NCI-H128 (cell line): ENCODE results near the gene ZNF101.
A peak's percentile ranks its signal among the peaks of the same experiment; 100 is the strongest.

Experiments
- DNase-seq: peaks from one replicate; lab custom pipeline; 2025; ENCODE audit not compliant: unreplicated experiment; lab: John Stamatoyannopoulos, UW

ZNF101 gene

GRCh38 chr19:19704836-19705235 is 36.2 kb downstream of the ZNF101 start:
- no peak for DNase-seq

- DNase-seq: no peak
These were observed 41.9 kb downstream of the ZNF101 start for GRCh38 chr19:19710506-19710905.

GRCh38 chr19:19711306-19711933 is 42.8 kb downstream of the ZNF101 start:
- DNase-seq: no peak

GRCh38 chr19:19711934-19712828 is 43.5 kb downstream of the ZNF101 start:
- no peak for DNase-seq

GRCh38 chr19:19719798-19720197 is 51.2 kb downstream of the ZNF101 start:
- DNase-seq: no peak

- no peak for DNase-seq
These were observed 53.3 kb downstream of the ZNF101 start for GRCh38 chr19:19721896-19722295.

- DNase-seq: peak; percentile 95
These were observed 64.2 kb downstream of the ZNF101 start, which contains the start of gene ZNF14 for GRCh38 chr19:19732579-19733501. Gene ZNF14, minus strand, starts transcription at chr19:19733112. Its CDS starts 154 bp downstream, at chr19:19732958.
